ENCODE results near the gene ALG10B.
"Not testable (repeated sequence)": the region's sequence is repeated elsewhere in the genome, so short reads cannot be mapped to it uniquely, and the experiment has no call there.

ALG10B gene, protein sequence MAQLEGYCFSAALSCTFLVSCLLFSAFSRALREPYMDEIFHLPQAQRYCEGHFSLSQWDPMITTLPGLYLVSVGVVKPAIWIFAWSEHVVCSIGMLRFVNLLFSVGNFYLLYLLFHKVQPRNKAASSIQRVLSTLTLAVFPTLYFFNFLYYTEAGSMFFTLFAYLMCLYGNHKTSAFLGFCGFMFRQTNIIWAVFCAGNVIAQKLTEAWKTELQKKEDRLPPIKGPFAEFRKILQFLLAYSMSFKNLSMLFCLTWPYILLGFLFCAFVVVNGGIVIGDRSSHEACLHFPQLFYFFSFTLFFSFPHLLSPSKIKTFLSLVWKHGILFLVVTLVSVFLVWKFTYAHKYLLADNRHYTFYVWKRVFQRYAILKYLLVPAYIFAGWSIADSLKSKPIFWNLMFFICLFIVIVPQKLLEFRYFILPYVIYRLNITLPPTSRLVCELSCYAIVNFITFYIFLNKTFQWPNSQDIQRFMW

DNA sequence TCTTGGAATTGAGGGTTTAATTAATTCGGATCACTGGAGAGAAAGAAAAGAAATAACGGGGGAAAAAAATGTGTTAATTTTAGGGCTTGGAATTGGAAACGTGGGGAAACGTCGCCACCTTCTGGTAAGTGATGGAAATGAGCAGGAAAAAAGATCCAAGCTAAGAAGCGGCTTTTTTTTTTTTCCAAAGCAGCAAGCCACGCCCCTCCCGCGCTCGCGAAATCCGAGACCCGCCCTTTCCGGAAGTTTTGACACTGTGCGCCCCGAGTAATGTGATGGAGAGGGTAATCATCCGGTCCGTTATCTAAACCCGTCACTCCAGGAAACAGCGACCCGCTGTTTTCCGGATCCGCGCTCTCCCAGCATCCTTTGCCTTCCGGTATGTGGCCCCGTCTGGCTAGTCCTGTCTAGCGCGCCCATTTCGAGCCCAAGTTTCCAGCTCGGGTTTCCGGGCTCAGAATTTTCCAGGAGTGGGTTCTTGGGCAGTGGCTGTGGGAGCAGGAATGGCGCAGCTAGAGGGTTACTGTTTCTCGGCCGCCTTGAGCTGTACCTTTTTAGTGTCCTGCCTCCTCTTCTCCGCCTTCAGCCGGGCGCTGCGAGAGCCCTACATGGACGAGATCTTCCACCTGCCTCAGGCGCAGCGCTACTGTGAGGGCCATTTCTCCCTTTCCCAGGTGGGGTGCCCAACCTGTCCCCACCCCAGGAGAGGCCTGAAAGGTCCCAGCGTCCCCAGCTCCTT, at the start of gene ALG10B:
Gene ALG10B, plus strand, starts transcription at position 384 of the 739 bp plus-strand sequence. Its CDS starts 120 bp downstream, at position 504.
- DNase-seq (ENCODE audit: low spot score), result peak; percentile 93

DNA sequence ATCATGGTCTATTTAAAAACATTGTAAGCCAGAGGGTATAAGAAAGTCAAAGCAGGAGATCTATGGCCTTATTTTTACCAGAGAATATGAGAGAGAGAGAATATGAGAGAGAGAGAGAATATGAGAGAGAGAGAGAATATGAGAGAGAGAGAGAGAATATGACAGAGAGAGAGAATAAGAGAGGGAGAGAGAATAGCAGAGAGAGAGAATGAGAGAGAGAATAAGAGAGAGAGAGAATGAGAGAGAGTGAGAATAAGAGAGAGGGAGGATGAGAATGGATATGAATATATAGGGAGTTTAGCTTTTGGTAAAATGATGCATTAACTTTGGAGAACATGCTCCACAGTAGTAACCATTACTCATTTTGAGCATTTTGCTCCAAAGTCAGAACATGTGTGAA, 48.0 kb upstream of the ALG10B start:
- no peak for DNase-seq (ENCODE audit: low spot score)

- DNase-seq (ENCODE audit: low spot score), result no peak
Measured at GRCh38 chr12:38269897-38270296, 46.7 kb upstream of the ALG10B start.

DNA sequence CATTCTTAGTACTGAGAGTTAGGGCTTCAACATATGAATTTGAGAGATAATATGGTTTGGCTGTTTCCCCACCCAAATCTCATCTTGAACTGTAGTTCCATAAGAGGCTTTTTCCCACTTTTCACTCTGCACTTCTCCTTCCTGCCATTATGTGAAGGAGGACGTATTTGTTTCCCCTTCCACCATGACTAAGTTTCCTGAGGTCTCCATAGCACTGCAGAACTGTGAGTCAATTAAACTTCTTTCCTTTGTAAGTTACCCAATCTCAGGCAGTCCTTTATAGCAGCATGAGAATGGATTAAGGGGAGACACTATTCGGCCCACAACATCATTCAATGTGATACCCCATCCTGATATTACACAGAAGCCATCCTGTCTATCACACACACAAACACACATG, 36.8 kb upstream of the ALG10B start:
- no peak for DNase-seq (ENCODE audit: low spot score)

GRCh38 chr12:38282886-38283285, 33.7 kb upstream of the ALG10B start:
- peak; percentile 7 for DNase-seq (ENCODE audit: low spot score)

GRCh38 chr12:38289396-38289795, 27.2 kb upstream of the ALG10B start:
- DNase-seq (ENCODE audit: low spot score), result no peak

GRCh38 chr12:38291160-38291559, 25.4 kb upstream of the ALG10B start:
- DNase-seq (ENCODE audit: low spot score), result no peak

GRCh38 chr12:38302972-38303371, 13.6 kb upstream of the ALG10B start:
- DNase-seq (ENCODE audit: low spot score), result not testable (repeated sequence)

DNA sequence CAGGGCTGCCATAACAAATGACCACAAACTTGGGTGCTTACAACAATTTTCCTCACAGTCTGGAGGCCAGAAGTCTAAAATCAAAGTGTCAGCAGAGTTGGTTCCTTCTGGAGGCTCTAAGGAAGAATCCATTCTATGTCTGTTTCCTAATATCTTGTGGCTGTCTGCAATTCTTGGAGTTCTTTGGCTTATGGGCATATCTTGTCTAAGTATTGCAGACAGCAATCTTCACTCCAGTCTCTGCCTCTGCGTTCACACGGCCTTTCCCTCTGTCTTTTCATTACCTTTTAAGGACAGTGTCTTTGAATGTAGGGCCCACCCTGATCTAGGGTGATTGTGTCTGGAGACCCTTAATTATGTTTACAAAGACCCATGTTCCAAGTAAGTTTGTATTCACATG, 5.4 kb downstream of the ALG10B start:
- not testable (repeated sequence) for DNase-seq (ENCODE audit: low spot score)

GRCh38 chr12:38324912-38325311, 8.3 kb downstream of the ALG10B start:
- DNase-seq (ENCODE audit: low spot score), result no peak

GRCh38 chr12:38327356-38327755, 10.8 kb downstream of the ALG10B start:
- no peak for DNase-seq (ENCODE audit: low spot score)

GRCh38 chr12:38328306-38328895, 11.8 kb downstream of the ALG10B start:
- peak; percentile 27 for DNase-seq (ENCODE audit: low spot score)

GRCh38 chr12:38330414-38330813, 13.8 kb downstream of the ALG10B start:
- DNase-seq (ENCODE audit: low spot score), result not testable (repeated sequence)

- no peak for DNase-seq (ENCODE audit: low spot score)
Measured at GRCh38 chr12:38332814-38333213, 16.2 kb downstream of the ALG10B start.

- no peak for DNase-seq (ENCODE audit: low spot score)
Measured at GRCh38 chr12:38342444-38342843, 25.9 kb downstream of the ALG10B start.

DNA sequence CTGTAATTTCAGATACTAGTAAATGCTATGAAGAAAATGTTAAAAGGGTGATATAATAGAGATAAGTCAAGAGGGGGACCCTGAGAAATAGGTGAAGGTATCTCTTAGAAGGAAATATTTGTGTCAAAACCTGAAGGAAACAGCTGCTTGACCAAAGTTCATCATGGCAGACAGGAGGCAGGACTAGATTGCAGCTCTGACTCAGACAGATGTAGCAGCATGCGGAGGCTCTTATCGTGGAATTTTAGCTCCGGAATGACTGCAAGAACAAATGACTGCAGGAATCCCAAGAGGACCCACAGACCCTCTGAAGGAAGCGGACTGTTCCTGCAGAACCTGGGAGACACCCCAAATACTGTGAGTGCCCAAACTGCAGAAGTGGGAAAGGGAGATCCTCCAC, 26.7 kb downstream of the ALG10B start:
- not testable (repeated sequence) for DNase-seq (ENCODE audit: low spot score)

DNA sequence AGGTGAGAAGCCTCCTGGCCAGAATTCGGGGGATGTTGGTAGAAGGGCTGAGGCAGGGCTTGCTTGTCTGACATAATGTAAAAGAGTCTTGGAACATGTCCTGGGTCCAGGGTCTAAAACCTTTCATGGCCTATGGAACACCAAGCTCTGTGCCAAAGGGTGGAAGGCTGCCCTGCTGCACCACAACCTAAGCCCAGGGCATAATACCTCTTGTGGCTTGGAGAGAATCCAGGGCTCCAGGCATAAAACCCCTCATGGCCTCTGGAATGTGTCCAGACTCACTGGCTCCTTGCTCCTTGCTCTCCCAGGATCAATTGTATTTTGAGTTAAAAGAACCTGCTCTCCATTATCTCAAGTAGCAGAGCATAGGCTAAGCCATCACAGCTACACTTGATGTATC, 27.3 kb downstream of the ALG10B start:
- not testable (repeated sequence) for DNase-seq (ENCODE audit: low spot score)

DNA sequence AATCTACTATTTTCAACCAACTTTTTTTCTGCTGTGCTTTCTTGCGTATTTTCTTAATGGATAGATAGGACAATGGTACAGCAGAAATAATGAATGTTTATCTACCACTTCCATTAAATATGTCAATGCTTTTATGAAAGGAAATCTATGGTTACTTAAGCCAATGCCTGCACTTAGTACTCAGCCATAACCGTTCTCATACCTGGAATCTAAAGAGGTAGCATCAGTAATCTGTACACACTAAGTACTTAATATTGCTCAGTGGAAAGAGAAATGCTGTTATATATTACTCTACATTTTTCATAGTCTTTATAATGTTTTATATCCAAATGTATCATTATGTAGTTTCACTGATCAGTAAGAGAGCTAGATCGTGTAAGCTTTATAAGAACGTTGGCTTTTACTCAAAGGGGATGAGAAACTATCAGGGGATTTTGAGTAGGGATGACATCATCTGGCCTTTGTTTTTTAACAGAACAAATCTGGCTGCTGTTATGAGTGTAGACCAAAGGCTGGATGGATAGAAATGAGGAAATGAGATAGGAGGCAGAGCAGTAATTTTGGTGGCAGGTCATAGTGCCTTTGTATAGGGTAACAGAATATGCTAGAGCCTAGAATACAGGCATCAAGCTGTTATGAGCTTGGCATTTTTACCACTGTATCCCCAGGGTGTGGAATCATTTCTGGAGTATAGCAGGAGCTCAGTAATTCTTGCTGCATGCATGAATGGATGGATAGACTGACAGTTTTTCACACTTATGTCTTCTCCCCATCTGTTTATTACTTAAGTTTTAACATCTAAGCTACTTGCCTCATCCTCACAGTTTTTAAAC, 34.0 kb downstream of the ALG10B start:
- DNase-seq (ENCODE audit: low spot score), result no peak

- not testable (repeated sequence) for DNase-seq (ENCODE audit: low spot score)
Measured at GRCh38 chr12:38351175-38351508, 34.6 kb downstream of the ALG10B start.

GRCh38 chr12:38367506-38367905, 50.9 kb downstream of the ALG10B start:
- no peak for DNase-seq (ENCODE audit: low spot score)

GRCh38 chr12:38370311-38370710, 53.7 kb downstream of the ALG10B start:
- no peak for DNase-seq (ENCODE audit: low spot score)

- no peak for DNase-seq (ENCODE audit: low spot score)
Measured at GRCh38 chr12:38373784-38374183, 57.2 kb downstream of the ALG10B start.
